ENCODE data around the gene JADE2.
"Not testable (repeated sequence)": the region's sequence is repeated elsewhere in the genome, so short reads cannot be mapped to it uniquely, and the experiment has no call there.

JADE2 gene

DNA sequence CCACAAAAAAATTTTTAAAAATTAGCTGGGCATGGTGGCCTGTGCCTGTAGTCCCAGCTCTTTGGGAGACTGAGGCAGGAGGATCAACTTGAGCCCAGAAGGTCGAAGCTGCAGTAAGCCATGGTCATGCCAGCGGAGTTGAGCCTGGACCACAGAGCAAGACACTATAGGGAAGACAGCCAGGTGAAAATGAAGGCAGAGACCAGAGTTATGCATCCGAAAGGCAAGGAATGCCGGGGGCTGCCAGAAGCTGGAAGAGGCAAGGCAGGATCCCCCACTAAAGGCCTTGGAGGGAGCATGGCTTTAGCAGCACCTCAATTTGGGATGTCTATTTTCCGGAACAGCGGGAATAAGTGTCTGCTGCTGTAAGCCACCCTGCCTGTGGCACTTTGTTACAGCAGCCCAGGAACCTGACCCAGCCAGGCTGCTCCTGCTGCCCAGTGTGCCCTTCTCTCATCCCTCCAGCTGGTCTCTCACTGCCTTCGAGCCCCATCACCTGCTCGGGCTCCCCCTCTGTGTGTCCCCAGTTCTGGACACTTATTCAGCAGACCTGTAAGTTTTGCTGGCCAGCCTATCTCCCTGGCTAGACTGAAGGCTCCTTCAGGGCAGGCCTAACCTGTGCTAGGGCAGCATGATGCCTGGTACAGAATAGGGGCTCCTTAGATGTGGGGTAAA lies 16.8 kb upstream of the JADE2 start:
- no peak for DNase-seq

DNA sequence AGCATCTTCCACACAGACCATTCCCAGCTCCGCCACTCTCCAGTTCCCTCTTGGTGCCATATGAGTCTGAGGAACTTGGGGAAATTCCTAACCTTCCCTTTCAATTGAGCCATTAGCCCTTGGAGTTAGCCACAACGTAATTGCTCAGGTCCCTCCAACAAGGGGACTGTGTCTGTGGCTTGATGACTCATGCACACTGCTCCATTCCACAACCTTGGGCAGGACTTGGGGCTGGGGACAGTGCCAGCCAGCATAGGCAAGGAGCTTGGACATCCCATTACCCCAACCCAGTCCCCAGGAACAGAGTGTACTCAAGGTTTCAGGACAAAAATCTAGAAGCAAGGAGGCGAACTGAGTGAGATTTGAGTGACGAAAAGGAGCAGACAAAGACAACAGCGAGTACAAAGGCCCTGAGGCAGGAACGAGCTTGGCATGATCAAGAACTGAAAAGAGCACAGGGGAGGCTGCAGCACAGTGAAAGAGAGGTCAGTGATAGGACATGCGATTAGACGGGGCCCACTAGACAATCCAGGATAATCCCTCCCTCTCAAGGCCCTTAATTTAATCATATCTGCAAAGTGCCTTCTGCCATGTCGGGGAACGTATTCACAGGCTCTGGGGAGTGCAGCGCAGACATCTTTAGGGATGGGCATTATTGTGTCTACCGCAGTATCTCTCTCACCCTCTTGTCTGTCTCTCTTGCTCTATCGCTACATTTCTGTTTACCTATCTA lies 16.0 kb upstream of the JADE2 start:
- peak; percentile 63 for DNase-seq

DNA sequence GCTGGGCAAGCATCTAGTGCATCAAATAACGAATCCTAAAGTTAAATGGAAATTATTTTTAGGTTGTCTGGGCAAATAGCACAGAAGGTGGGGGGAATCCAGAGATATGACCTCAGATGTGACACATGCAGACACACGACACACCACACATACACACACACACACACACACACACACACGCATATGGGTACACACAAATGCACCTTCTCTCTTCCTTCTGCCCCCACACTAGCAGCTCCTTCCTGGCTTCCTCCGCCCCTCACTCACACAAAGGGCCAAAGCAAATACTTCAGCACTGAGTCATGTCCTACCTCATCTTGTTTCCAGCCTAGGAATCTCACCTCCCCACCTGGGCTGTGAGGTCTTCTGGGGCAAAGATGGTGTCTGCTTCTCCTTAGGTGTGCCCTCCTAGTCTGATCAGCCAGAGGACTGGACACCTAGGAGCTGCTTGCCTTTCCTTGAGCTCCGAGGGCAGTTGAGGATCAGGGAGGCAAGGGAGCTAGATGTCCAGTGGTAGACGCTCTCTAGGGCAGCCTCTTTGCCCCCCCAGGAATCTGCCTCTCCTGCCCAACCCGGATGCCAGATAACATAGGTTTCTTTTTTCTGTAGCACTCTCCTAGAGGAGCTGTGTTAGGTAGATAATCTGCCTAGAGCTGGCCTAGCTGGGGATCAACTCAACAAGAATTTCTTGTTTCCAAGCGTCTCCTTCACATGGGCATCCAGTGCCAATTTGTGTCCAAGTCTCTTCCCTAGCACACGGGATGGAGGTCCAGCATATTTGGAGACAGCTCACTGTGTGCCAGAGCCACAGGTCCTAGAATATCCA lies 14.3 kb upstream of the JADE2 start:
- DNase-seq: no peak

DNA sequence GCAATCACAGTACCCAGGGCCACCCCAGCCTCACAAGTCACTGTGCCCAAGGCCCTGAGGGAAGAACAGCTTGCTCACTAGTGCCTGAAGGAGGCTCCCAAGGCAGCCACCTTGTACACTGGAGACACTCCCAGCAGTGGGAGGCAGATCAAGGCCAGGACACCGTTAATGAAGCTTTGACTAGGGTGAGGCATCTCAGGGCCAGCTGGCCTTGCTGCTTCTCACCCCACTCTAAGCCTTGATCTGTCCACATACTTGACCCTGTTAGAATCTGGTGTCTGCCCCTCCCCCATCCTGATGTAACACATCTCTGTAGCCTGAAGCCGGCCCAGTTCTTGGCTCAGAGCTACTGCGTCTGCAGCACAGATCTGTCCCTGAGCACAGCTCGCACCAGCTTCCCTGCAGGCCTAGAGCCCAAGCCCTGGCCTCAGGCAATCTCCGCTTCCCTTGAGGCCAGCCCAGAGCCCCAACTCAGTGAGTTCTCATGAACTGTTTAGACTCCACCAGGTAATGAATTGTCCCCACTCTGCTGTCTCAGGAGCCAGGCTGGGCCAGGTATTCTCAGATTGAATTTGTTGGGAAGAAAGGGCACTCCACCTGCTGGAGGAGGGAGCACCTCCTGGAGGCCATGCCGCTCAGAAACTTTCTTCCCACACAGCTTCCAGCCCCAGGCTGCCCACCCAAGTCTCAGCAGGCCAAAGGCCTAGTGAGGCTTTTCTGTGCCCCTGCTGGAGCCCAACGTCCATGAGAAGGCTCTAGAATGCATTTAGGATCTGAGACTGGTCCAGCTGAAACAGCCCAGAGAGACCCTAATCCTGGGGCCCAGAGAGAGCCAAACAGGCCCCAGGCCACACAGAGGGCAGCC lies 13.4 kb upstream of the JADE2 start:
- DNase-seq: peak; percentile 34

DNA sequence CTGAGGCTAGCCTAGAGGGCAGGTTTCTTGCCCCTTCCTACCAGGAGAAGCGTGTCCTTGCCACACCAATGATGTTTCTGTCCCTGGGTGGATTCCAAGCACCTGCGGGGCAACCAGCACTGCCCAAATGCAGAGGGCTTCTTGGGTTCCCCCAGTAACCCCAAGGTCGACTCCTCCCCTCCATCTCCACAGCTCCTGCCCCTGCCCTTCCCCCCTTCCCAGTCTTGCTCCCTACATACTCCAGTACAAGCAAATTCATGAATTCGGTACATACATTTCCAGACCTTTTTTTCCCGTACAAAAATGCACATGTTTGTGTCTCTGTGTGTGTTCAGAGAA lies 12.8 kb upstream of the JADE2 start:
- no peak for DNase-seq

DNA sequence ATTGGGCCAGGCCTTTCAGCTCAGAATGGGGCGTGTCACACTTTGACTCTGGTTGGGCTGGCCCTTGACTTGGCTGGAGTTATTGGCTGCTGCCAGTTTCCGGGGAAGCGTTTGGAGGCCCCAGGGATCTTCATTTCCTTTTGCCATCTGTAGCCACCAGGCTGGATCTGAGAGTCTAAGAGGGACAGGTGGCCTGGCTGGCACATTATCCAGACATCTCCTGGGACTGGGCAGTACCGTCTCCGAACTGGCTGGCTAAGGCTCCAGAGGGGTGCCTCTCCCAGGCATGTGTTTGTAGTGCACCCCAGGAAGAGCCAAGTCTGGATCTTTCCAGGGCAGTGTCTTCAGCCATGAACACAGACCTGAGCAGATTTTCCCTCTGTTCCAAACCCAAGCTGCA lies 9.7 kb upstream of the JADE2 start:
- DNase-seq: no peak

DNA sequence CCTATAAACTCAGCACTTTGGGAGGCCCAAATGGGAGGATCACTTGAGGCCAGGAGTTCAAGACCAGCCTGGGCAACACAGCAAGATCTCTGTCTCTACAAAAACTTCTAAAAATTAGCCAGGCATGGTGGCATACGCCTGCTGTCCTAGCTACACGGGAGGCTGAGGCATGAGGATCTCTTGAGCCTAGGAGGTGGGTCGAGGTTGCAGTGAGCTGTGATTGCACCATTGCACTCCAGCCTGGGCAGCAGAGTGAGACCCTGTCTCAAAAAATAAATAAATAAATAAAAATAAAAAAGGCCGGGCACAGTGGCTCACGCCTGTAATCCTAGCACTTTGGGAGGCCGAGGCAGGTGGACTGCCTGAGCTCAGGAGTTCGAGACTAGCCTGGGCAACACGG lies 8.5 kb upstream of the JADE2 start:
- not testable (repeated sequence) for DNase-seq

DNA sequence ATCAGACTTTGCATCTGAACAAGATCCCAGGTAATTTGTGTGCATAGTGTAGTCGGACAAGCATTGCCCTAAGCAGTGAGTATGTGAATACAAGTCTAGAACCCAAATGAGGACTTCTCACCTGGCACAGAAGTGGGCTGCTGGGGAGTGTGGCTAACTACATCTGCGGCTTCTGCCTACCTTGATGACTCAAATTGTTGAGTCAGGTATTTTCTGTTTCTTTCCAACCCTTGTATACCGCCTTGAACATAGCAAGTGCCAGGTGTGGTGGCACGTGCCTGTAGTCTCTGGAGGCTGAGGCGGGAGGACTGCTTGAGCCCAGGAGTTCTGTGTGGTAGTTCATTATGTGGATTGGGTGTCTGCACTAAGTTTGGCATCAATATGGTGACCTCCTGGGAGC lies 7.9 kb upstream of the JADE2 start:
- DNase-seq: no peak

DNA sequence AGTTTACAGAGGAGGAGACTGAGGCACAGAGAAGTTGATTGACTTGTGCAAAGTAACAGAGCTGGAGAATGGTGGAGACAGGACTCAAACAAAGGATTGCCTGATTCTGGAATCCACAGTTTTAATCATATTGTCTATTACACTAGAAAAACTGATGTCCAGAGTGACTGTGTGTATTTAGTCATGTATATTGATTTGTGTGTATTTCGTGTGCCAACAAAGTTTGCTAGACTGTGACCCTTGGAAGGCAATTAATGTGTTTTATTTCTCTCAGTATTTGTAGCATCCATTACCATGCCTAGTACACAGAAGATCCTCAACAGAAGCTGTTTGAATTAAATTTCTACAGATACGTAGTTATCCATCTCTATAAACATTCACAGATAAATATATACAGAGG lies 5.5 kb upstream of the JADE2 start:
- no peak for DNase-seq

DNA sequence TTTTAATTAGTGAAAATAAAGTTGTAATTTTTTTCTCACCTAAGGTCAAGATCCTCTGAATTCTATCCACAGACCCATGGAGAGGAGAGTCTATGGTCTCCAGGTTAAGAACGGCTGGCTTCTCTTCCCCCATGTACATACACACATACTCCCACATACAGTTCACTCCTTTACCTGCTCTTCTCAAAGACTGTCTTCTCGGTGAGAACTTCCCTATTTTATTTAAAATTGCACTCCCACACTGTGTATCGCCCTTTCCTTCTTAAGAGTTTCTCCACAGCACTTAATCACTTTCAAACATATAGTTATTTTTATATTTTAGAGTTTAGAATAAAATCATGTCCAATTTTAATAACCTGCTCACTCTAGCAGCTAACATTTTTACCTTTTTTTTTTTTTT lies 3.6 kb upstream of the JADE2 start:
- DNase-seq: no peak

DNA sequence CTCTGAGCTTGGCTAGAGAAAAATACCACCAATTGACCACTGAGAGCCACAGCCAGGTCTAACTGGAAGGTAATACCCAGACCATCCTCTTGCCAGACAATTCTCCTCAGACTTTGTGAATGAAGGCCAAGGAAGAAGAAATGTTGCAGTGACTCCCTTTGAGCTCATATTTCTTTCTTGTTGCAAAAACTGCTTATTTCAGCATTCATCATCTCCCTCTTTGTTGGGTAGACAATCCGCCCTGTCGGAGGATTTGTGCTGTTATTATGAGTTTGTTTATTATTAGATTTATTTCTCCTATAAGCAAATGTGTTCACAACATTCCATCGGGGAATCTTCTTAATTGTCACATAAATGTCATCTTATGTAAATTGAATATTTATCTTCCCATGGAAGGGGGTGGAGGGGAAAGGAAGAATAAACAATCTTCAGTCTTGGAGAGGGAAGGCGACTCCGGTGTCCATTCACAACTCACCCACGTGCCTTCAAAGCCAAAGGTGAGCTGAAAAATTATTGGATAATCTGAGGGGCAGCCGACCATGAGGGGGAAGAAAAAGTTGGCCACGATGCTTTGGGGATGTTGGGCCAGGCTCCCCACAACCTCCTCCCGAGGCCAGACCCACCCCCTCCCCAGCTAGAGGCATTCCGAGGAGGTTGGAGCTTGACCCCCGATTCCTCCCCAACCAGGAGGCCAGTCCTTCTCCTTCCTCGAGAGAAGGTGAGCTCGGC lies 1.8 kb upstream of the JADE2 start:
- no peak for DNase-seq

DNA sequence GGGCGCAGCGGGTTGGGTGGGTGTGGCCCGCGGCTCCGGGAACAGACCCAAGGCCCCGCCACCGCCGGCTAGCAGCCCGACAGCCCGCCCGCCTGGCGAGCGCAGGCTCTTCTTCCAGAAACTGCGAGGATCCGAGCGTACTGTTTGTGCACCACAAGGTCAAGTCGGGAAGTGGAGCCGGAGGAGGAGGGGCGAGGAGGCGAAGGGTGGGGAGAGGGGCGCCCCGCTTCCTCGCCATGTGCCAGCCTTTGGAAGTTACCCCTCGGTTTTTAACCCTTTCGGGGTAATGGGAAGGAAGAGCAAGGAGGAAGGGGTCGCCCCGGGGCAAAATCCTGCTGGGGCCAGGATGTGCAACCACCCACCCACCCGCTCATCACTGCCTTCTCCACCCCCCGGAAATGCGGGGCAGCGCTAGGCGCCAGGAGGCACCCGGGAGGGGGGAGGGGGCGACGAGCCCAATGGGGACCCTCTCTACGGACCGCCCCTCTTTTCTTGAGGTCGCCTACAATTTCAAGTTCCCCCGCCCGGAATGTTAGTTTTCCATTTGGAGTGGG lies 1.1 kb upstream of the JADE2 start:
- DNase-seq: peak; percentile 47

DNA sequence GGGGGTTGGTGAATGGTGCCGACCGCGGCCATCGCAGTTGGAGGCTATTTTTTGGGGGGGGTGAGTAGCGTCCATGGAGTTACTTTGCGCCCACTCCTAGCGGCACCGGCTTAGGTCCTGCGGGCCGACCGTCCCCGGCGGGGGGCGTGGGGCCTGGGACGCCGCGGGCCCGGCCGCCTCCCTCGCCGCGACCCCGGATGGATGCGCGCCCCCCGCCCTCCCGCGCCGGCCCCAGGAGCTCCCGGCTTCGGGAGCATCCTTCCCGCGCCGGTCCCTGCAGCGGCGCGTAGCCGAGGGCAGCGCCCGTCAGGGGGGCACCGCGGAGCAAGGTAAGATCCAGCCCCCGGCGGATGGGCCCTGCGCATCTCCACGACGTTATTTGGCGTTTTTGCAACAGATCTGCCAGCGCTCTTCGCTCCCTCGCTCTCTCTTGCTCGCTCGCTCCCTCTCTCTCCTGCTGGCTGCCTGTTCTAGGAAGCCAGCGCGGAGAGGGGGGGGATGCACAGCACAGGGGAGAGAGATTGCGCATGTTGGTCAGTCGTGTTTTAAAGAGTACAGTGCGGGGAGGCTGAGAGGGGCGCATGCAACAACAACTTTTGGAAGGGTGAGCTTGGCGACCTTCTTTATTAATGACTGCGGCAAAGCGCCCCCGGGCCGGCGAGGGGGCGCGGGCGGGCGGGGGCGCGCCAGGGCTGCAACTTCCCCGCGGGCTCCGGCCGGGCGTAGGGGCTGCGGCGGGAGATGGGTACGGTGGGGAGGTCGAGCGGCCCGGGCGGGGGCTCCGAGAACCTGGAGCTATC lies 413 bp downstream of the JADE2 start:
- peak; percentile 76 for DNase-seq

DNA sequence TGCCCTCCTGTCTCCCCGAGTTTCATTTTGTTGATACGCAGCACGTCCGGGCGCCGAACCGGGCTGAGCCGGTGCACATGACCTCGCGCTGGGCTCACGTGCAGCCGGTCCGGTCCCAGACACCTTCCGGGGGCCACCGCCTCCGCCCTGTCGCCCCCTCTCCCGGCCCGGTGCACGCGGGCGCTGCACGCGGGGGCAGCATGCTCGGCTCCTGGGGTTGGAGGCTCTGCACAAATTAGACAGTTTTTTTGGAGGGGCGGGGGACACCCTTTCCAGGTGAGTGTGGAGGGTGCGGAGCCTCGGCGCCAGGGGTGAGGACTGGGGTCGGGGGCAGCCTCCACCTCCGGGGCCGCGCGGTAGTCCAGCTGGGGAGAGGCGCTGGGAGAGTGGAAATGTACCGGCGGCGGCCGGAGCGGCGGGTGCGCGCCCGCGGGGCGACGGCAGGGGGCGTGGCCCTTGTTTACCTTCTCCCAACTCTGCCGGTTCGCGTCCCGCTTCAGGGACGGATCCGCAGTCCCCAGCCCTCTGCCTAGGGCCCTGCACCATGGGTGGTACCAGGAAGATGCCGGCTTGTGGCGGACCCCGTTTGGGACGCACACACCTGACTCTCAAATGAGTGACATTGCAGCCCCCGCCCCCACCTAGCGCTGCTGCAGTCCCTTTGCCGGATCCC lies 1.1 kb downstream of the JADE2 start:
- DNase-seq: no peak

DNA sequence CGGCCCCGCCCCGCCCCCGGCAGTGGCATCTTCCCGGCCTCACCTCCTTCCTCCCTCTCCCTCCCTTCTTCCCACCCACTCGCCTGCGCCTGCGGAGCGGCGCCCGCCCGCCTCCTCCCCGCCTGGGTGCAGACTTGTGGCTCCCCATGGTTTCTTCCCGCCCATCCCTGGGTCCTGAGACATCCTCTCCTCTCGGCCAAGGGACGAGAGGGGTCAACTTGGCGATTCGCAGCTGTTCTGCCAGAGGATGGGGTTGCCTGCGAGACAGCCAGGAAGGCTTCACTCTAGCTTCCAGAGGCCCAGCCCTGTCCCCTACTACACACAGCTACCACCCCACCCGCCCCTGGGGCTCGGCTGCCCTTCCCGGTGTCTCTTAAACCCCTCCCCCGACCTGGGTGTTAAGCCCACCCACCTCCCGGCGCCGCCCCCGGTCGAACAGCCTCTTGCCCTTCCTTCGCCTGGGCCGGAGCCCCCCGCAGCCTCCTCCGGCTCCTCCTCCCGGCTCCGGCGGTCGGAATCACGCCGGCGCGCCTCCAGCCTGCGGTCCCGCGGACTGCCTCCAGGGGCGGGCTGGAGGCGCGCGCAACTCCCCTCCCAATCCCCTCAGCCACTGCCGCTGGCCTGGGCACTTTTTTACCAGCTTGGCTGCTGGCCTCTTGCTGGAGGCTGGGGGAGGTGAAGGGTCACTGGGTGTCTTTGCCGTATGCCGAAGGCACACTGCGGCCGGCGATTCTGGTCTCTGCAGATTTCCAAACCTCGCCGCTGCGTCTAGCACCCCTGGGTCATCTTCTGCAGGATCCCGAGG lies 1.9 kb downstream of the JADE2 start:
- DNase-seq: peak; percentile 87

DNA sequence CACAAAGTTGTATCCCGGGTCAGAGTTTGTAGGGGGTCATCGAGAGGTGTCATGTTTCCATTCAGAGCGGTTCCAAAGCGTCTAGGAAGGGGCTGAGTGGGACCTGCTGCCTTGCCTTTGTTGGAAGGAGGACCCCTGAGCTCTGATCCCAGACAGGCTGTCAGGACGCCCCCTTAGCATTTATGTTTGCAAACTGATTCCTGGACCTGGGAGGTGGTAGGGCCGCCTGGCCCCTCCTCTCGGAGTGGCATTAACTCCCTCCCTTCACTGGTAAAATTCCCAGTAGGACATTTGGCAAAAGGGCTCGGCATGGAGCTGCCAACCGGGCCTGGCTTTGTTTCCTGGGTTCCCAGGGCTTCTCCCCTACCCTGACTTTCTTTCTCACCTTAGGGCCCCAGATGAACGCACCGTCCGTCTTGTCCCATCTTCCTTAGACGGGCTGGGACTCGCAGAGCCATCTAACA lies 2.5 kb downstream of the JADE2 start:
- no peak for DNase-seq

DNA sequence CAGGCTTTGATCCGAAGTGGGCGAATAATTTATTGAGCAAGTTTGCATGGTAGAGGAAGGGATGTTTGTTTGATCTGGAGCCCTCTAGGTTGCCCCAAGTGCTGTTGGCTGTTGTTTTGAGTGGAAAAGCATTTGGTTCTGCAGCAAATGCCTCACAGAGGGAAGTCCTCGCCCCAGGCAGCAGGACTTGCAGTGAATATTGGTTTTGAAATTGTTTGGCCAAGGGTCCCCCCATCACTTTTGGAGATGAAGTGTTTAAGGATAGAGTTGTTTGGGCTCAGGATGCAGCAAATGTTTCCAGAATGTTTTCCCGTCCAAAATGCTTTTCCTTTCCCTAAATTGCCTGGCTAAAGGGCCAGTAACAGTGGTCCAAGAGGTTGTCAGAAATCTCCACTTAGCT lies 3.1 kb downstream of the JADE2 start:
- no peak for DNase-seq

DNA sequence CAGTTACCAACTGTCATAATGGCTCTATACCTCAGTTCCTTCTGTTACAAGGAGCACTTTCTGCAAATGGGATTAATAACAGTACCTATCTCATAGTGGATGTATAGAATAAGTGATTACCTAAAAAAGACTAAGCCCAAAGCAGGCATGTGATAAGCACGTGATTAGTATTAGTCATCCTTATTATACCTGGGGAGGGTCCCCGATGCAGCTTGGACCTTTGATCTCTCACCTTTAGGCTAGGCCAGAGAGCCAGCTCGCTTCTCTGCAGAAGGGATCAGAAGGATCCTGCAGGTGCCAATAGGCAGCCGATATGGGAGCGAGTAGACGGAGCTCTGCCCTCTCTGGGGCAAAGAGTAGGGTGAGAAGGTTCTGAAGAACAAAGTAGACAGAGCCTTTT lies 4.0 kb downstream of the JADE2 start:
- DNase-seq: no peak

All from fibroblast of skin of scalp (primary cell).